CD4-positive, alpha-beta T cell treated with Interleukin-10 for 1 hour (primary cell): ENCODE results near the gene TECPR1.

Source experiments
- DNase-seq: peaks from one replicate; pipeline ENCODE4 v3.0.0-alpha.2; 2020

TECPR1 gene

DNA sequence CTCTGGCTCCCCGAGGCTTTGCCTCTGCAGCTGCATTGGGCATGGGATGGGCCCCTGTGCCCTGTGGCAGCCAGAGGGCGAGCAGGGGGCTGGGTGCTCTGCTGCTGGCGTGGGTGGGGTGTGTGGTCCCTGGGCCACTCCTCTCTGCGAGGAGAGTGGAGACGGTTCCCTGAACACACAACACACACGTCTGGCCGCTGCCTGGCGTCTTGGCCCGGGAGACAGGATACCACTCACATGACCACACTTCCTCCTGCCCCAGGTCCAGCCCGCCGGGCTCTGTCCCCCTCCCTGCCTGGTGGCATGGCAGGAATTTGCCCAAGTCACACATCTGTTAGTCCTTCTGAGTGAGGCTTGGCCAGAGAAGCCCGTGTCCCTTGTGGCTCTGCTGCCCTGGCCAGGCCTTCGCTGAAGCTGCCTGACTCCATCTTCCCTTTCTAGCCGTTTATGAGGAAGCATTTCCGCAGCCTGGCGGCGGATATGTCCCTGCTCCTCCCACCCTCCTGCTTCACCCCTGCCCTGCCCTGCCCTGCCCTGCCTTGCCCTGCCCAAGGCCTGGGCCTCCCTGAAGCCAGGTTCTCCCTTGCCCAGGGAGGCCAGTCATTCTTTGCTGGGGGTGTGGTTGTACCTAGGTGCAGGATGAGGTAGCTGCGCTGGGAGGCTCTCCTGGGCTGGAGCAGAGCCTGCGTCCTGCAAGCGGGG is 32.5 kb upstream of the TECPR1 start:
- DNase-seq = no peak

DNA sequence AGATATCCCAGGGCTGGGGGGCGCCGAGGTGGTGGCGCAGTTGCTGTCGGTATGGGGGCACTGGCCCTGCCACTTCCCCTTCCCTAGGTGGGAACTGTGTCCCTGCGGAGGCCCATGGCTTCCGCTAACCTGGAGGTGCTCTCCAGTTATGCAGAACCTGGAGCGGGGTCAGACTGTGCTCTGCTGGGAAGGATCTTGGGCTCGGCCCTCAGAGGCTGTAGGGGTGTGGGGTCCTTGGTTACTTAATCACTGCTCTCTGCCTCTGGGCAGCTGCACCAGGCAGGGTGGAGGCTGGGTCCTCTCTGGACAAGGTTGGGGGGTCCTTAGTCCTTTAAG is 31.8 kb upstream of the TECPR1 start:
- no peak for DNase-seq

DNA sequence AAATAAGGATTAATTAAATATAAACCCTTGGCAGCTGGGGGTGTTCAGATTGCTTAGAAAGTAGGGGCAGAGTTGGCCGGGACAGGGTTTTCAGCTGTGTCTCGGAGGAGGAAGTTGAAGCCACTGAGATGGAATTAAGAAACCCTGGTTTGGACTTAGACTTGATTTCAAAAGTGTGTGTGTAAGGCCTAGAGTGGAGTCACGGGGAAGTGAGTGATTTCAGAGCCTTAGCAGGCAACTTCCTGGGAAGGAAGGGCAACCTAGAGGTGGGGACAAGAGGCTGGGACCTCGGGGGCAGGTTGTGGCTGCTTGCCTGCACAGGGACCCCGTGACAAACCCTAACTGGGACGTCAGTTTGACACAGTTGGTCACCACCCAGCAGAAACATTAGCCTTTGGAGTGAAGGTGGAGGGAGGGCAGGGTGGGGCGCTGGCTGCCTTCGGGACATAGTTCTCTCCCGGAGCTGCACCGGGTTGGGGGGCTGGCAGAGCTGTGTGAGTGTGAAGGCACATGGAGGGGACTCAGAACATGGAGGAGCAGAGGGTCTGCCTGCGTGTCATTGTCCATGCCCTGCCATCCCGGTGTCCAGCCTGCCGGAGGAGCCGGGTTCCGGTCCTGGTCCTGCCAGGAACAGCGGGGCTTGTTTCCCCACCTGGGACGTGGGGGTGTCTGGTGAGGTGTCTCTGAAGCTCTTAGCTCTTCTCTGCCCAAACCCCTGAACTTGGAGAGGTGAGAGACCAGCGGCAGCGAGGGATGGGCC is 31.3 kb upstream of the TECPR1 start:
- no peak for DNase-seq

DNA sequence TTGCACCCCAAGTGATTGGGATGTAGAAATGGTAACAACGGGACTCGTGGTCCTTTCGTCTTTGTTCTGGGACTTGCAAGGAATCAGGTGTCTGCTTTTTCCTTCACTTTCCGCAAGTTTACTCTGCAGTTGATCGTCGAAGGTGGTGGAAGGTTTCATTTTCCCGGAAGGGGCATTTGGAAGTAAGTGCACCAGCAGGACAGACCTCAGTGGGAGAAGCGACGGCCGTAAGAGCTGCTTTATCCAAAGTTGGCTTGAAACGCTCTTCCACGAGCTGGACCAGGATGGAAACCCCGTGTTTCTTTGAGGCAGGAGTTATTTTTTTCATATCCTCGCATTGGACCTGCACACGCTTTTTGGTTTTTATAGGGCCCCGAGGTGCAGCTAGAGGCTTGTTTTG is 30.7 kb upstream of the TECPR1 start:
- DNase-seq = no peak

DNA sequence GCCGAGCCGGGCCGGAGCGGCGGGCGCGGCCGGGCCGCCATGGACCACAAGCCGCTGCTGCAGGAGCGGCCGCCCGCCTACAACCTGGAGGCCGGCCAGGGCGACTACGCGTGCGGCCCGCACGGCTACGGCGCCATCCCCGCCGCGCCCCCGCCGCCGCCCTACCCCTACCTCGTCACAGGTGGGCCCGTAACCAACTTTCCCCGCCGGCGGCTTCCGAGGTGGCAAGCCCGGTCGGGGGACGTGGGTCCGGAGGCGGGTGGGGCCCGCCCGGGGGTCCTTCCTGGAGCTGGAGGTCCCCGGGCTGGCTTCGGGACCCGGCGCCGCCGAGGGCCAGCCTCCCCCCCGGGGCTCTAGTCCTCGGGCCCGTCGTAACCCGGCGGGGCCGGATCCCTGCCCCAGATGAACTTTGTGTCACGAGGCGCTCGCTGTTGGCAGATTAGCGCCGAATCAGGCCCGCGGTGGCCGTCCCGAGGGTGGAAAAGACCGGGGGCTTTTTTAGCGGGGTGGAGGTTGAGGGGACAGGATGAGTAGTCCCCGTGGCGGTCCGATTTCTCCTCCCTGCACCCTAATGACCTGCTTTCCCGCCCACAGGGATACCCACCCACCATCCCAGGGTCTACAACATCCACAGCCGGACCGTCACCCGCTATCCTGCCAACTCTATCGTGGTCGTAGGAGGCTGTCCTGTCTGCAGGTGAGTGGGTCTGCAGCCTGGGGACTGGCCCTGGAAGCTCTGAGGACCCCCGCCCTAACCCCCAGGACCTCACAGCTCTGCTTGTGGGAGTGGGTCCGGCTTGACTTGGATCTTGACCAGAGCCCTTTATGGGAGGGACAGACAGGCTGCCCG is 29.9 kb upstream of the TECPR1 start:
- DNase-seq = no peak

DNA sequence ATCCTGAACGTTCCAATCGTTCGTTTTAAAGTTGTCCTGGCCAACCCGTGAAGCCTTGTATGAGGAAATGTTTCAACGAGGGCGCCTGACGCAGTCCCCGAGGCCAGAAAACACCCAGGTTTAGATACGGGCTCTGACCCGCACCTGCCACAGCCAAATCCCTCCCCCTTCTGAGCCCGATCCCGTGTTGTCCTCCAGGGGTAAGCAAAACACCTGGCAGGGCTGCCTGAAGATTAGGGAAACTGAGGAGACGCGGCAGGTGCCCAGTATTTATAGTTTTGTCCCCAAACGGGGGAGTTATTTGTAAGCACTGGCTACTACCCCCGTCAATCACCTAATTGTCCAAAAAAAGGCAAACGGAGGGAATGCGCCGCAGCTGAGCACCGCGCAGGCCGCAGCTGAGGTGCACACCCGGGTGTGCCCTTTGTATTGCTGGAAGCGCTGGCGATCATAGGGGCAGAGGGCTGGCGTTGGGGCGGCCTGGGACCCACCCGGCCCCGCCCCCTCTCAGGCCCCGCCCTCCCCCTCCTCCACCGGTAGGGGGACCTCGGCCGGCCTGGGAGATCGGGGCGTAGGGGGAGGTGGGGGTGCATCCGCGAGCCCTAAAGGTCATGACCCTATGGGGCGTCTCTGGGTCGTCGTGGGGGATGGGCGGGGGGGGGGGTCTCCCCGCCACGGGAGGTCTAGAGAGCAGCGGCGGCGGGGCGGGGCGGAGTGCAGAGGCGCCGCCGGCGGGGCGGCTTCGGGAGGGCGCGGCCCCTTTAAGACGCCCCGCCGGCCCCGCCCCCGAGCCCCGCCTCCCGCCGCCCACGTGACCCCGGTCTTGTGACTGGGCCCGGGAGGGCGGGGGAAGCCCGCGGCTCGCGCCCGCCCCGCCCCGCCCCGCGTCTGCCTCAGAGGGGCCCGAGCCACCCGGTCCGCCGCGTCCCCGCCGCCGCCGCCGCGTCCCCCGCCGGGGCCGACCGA is 29.0 kb upstream of the TECPR1 start, which contains the start of gene BRI3:
BRI3 (plus strand) TSS at position 896 of the 966 bp plus-strand sequence. CDS start 110 bp downstream, outside the sequence.
- peak; percentile 92 for DNase-seq

DNA sequence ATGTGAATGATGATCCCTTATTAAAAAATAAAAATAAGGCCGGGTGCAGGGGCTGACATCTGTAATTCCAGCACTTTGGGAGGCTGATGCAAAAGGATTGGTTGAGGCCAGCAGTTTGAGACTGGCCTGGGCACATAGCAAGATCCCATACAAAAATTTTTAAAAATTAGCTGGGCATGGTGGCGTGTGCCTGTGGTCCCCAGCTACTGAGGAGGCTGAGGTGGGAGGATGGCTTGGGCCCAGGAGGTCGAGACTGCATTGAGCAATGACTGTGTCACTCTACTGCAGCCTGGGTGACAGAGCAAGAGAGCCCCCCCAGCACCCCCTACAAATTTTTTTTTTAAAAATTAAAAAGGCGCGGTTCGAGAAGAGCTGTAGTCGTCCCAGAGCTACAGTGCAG is 28.3 kb upstream of the TECPR1 start:
- no peak for DNase-seq

DNA sequence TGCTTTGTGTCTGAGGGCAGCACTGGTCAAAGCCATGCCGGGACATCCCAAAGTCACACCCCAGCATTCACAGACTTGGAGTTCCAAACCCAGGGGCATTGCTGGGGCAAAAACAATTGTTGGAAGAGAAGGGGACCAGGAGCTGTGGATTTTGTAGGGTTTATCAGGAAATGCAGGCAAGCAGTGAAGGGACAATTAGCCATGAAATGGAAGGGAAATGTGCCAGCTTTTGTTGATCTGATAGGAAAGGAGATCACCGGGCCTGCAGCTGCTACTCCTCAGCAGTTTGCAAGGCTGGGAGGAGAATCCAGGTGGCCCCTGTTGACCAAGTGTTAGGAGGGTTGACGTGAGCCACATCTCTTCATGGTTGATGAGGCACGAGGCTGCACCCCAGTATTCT is 26.9 kb upstream of the TECPR1 start:
- DNase-seq = no peak

DNA sequence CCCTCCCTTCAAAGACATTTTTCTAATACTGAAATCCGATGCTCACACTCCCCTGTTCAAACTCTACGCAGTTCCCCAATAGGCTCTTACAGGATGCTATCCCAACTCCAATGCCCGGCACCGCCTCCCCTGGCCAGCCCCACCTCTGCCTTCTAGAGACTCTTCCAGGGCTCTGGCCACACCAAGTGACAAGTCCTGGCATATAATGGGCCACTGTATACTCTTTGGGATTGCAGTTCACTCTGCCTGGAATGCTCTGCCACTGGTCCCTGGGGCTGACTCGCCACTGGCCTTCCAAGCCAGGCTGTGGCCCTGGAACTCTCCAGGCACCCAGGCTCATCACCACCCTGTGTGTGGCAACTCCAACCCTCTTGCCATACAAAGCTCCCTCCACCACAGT is 26.4 kb upstream of the TECPR1 start:
- DNase-seq = no peak

DNA sequence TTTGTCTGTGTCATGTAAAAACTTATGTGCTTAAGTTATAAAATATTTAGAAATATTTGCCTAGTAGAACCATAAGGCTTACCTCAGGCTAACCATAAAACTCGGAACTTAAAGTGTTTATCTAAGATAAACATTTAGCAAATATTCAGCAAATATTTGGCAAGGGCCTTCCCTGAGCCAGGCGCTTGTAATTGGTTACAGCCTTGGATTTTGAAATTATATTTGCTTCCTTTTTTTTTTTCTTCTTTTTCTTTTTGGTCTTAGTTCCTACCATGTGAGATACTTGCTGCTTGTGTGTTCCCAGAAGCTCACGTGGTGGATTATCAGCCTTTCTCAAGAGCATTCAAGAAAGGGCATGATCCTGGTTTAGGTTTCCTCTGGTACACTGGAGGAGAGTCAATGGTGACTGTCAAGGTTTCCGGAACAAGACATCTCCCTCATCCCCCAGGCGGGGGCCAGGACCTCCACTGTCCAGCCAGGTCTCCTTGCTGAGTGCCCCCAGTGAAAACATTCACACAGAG is 24.3 kb upstream of the TECPR1 start:
- DNase-seq = no peak

DNA sequence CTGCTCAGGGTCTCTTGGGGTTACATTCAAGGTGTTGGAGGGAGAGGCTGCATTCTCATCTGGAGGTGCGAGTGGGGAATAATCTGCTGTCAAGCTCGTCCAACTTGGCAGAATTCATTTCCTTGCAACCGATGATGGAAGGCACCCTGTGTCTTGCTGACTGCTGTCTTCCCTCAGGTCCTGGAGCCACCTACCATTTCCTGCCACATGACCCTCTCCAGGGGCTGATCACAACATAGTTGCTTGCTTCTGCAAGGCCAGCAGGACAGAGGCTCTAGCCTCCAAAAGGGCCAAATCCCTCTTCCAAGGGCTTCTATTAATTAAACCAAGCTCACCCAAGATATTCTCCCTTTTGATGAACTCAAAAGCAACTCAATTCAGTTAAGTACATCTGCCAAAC is 15.3 kb upstream of the TECPR1 start:
- no peak for DNase-seq

DNA sequence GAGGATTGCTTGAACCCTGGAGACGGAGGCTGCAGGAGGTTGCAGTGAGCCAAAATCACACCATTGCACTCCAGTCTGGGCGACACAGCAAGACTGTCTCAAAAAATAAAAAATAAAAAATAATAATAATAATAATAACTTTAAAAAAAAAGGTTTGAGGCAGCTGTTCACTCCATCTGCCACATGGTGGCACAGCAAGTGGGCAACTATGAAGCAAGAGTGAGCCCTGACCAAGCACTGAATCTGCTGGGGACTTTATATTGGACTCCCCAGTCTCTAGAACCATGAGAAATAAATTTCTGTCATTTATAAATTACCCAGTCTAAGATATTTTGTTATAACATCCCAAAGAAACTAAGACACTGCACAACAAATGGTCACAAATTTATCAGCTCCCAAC is 14.8 kb upstream of the TECPR1 start:
- no peak for DNase-seq

DNA sequence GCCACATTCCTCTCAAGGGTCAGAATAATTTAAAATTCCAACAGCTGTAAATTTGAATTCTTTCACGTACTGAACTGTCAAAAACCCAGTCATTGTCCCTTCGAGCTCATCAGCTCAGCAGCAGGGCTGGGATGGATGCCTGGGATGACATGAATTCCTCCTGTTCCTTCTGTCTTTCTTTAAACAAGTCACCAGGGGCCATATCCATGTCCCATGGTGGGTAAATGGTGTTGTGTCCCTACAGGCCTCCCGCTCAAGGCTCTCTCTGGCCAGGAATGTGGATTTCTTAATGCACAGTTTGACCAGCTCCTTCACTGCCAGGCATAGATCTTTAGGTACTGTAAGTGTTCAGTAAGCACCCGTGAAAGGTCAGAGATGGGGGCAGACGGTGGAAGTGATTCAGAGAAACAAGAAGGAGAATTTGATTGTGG is 13.8 kb upstream of the TECPR1 start:
- no peak for DNase-seq

DNA sequence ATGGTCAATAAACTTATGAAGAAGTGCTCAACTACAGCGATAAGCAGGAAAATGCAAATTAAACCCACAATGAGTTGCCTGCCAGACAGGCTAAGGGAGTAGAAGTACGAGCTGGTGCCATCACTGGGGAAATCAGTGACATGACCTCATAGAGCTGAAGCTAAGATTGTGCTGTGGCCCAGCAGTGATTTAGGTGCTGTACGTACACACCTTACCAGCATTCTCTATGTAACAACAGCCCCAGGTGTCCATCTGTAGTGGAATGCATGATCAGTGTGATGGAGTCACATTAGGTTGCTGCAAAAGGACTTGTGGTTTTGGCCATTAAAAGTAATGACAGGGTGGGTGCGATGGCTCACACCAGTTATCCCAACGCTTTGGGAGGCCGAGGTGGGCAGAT is 5.7 kb upstream of the TECPR1 start:
- no peak for DNase-seq

DNA sequence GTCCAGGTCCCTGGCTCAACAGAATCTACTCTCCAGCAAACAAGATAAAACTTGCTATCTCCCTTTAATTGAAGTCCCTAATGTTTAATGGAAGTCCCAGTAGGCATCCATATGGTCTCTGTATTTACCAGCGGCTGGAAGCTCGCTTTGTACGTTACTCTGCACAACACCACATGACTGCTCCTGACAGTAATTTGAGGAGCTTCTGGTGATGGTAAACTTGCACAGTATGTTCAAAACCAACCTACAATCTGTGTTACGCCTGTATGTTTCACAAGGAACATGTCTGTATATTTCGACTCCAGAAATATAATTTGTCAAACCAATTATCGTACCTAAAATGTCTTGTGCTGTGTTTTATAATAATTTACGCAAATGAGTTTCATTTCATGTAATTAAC is 4.4 kb upstream of the TECPR1 start:
- DNase-seq = no peak

DNA sequence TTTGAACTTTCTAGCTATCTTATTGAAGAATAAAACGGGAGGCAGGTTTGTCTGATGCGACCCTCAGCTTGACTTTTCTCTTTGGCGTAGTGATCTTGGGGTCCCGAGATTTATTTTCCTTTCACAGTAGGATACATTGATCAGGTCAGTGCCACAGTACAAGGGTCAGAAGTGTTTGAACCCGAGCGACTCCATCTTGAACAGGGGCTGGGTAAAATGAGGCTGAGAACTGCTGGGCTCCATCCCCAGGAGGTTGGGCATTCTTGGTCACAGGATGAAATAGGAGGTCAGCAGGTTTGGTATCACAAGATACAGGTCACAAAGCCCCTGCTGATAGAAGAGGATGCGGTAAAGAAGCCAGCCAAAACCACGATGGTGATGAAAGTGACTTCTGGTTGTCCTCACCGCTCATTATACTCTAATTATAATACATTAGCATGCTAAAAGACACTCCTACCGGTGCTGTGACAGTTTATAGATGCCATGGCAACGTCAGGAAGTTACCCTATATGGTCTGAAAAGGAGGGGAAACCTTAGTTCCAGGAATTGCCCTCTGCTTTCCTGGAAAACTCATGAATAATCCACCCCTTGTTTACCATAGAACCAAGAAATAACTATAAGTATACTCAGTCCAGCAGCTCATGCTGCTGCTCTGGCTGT is 3.0 kb upstream of the TECPR1 start:
- DNase-seq = peak; percentile 43

DNA sequence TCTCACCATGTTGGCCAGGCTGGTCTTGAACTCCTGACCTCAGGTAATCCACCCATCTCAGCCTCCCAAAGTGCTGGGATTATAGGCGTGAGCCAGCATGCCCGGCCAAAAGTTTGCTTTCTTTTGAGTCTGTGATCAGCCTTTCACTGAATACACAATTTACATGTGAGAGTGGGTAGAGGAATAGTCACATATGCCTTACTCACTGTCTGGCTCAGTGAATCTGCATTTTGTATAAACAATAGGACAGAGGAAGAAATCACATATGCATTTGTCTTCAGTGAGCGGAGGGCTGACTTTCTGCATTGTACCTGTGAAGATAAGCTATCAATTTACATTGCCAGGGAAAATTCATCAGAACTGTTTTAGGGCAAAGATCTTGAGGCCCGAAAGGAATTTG is 2.5 kb upstream of the TECPR1 start:
- no peak for DNase-seq

DNA sequence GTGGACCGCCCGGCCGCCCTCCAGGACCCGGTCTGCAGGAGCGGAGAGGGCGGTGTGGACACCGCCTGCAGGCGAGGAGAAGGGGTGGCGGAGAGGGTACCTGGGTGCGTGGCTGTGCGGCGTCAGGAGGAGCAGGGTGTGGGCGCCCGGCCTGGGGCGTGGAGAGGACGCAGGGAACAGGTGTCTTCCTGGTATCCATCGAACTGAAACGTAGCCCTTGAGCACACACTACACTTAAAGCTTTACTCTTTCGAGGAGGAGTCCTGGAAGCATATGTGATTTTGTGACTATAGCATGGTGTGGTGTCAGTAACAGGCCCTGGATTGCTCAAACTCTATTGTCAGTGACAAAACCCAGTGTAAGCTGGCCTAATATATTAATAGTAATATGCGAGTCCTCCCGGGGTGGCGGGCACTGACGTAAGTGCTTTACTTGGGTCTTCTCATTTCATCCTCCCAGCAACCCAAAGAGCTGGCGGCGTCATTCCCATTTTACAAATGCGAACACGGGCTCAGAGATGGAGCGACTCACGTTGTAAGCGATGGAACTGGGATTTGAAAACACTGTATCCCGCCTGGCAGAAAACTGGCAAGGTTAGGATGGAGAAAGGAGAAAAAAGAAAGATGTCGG is 508 bp upstream of the TECPR1 start:
- no peak for DNase-seq

DNA sequence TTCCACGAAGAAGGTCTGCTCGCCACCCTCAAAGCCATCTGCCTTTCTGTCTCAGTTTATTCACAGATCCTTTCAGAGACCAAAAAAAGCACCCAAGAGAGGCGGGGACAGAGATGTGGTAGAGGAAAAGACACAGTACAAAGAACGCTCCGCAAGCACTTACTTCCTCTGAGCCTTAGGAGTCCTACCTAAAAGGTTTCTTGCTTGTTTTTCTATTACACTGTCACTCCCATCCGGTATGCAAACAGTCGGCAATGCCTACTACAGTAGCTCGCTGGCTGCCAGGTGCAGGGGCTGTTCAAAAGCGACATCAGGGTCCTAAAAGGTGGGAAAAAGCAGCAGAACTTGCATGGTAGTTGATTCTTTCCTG is 816 bp downstream of the TECPR1 start:
- DNase-seq = peak; percentile 71

DNA sequence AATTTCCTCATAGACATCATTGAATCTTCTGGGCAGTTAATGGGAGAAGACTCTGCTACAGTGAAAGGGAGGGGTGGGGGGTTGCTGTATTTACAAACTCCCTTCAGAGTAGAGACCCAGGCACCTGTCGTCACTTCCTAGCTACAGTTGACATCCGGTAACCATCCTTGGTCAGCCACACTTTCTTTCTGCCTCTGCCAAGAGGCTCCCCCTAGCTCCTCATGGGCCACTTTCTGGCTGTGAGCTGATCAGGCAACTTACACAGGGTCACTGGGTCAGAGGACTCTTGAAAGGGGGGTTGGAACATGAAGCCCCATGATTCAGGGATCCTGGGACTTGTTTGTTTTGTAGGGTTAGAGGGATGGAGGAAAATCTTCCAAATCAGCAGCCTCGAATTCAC is 1.2 kb downstream of the TECPR1 start:
- DNase-seq = peak; percentile 69

DNA sequence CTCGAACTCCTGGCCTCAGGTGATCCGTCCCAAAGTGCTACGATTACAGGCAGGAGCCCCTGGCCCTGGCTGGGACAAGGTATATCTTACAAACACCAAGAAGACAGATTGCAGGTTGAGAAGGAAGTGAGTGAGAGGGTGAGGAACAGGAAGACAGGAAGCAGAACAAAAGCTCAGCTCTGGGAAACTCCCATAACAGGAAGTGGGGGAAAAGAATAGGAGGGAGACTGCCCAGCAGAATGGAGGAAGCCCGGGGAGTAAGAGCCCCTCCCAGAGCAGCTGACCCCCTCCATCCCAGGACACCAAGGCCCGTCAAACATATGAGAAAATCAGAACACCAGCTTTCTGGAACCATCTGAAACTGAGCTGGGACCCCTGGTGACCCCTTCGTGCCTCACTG is 2.9 kb downstream of the TECPR1 start:
- peak; percentile 5 for DNase-seq
